ENCODE results near the gene TESPA1.

- TF ChIP-seq FOXM1 (IDR thresholded peaks at IDR 0.05; ENCODE audit: borderline replicate concordance) = no peak
- TF ChIP-seq CTBP1 (IDR thresholded peaks at IDR 0.05; ENCODE audit: borderline replicate concordance) = no peak
- TF ChIP-seq SUZ12 (IDR thresholded peaks at IDR 0.05) = no peak
- no peak for TF ChIP-seq LEF1 (IDR thresholded peaks at IDR 0.05; ENCODE audit: borderline replicate concordance)
Measured at GRCh38 chr12:54974279-54974678, 10.3 kb downstream of the TESPA1 start.

Measured in HEK293T (cell line).